Sigmoid colon (tissue), 4 donors: ENCODE data around the gene CASKIN2.

Experiments
- CTCF ChIP-seq, 4 experiments: fragments of 450-650 bp in 3 of 4; fragments of 200-600 bp in 1 of 4; IDR thresholded peaks; one replicate each; pipeline ENCODE4 v1.5.1; 2016 to 2019; ENCODE audit warnings: antibody characterized with exemption in 4 of 4, mild to moderate bottlenecking in 3 of 4, moderate library complexity in 2 of 4
- EP300 ChIP-seq, 4 donors: sonication (generic); formaldehyde crosslinking; IDR thresholded peaks; one replicate each; pipeline ENCODE4 v1.6.1; 2017; ENCODE audit warnings: antibody characterized with exemption in 4 of 4
- POLR2A ChIP-seq, 2 donors: fragments of 450-650 bp; IDR thresholded peaks; one replicate each; pipeline ENCODE4 v1.6.1; 2016; ENCODE audit warnings: antibody characterized with exemption in 2 of 2, mild to moderate bottlenecking in 2 of 2, moderate library complexity in 2 of 2

DNA sequence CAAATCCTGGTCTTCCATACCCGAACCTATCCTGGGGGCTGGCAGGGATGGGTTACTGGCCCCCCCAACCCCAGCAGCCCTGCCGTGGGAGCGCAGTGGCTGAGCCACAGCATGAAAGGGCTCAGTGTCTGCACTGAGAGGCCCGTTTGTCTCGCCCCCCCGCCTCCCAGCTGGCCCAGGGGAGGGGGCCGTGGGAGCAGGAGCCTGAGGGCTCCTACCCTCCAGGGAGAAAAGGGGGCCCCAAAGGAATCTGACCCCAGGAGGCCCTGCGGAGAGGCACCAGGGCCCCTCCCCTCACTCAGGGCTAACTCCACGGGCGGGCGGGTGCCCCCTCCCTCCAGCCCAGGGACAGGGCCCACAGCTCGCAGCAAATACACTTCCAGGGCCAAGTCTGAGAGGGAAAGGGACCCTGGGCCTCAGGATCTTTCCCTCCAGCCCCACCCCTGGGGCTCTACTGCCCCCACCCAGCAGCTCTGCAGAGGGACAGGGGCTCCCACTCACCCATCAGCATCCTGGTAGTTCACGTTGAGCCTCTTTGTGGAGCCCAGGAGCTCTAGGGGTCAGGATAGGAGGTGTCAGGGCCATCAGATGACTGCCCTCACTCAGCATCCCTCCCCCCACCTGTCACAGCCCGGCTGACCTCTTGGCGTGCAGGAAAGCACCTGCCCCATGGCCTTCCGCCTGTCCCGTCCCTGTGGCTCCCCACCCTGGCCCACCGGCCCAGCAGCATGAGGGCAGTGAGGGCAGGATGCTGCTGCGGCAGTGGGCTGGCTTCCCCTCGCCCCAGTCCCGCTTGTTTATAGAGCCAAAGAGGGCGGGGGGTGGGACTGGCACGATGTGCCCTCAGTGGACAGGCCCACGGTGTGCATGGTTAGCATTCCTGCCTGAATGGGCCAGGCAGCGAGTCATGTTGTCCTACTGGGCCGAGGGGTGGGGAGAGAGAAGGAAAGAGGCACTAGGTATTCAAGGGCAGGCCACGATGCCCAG, 7.3 kb downstream of the CASKIN2 start:
- TF ChIP-seq EP300 (IDR thresholded peaks at IDR 0.05) (no peak), CTCF (IDR thresholded peaks at IDR 0.05) (no peak), POLR2A (IDR thresholded peaks at IDR 0.05) (no peak)
